Stimulated activated CD4-positive, alpha-beta T cell treated with anti-CD3 and anti-CD28 coated beads, Interleukin-1b, Interleukin-23, amount 100 ng/mL, for 1 hour (primary cell): ENCODE data around the gene CTSE.

Source experiments
- DNase-seq, 2 donors: peaks; one replicate each; pipeline ENCODE4 v3.0.0-alpha.2; 2020; ENCODE audit warnings: low read depth in 2 of 2

Gene CTSE

DNA sequence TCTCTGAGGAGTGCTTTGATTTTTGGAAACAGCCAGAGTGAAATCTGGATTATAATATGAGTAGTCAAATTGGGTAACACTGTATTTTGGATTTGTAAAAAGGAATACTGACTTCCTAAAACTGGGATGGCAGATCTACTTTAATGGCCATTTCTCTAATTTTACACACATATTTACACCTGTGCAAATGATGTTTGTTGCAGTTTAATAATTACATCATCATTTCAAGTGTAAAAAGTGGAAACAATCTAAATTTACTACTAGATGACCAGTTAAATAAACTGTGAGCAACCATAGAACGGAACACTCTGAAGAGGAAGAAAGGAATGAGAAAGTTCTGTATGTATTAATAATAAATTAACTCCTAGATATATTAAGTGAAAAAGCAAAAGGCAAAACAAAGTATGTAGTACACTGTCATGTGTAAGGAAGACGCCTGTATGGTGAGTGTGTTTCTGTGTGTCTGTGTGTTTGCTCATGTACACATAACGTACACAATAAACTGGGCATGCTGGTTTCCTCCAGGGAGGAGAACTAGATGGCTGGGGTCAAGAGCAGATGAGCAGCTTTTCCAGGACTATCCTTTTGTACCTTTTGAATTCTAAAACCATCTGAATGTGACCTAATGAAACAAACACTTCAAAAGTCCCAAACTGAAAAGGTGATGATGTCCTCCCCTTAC, 26.4 kb upstream of the CTSE start:
- no peak for DNase-seq

DNA sequence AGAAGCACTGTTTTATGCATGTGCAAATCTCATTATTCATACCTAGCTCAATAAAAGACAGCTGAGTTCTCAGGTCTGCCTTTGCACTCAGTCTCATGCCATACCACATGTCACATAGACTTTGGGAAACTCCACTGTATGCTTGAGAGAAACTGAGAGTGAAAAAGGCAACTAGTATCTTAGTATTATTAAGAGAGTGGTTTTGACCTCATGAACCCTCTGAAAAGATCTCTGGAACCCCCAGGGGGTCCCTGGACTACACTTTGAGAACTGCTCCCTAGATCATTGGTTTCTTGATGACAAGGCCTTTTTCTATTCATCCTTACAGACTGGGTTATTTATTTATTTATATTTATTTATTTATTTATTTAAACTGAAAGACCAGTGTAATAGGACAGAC, 25.6 kb upstream of the CTSE start:
- no peak for DNase-seq

DNA sequence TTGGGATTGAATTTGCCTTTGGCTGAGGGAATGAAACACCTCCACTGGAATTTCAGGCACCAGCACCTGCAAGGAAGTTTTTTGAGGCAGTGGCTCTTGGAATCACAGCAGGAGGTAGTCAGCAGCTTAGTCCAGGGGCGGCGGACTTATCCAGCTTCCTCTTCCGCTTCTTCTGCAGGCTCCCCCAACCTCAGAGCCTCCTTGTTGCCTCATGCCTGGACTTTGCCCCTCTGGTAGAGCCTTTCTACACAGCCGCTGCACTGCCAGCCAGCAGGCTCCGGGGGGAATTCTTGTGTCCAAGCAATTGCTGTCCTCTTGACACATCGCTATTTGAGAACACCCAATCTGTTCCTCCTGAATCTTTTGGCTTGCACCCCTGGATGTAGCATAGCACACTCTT, 24.9 kb upstream of the CTSE start:
- no peak for DNase-seq

DNA sequence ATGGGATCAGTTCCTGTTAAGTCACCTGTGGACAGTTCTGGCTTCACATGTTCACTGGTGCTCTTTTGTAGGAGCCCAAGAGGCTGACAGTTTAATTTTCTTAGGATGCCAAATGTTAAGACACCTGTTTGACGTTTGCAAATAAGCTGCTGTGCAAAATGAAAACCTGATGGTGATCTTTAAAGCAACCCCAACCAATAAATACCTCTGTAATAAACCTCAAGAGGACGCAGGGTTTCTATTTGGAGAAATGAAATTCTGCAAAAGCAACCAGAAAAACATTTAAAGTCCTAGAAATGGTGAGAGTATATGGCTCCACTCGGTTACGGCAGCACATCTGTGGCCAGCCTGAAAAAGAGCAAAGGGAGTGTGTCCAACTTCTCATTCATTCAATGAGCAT, 23.6 kb upstream of the CTSE start:
- DNase-seq: no peak

DNA sequence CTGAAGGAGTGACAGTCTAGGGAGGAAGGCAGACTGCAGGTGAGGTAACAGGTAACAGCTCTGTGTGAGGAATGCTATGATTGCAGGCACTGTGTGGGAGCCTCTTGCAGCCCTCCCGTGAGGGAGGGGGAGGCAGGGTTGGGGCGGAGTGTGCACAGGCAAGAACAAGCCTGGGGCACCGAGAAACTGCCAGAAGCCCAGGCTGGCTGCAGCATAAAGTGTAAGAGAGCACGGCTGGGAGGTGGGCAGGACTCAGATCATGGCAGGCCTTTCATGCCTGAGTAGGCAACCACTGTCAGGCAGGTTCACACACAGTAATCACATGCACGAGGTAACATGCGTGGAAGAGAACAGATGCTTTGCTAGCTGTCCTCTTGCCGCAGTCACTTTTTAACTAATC, 17.9 kb upstream of the CTSE start:
- no peak for DNase-seq

DNA sequence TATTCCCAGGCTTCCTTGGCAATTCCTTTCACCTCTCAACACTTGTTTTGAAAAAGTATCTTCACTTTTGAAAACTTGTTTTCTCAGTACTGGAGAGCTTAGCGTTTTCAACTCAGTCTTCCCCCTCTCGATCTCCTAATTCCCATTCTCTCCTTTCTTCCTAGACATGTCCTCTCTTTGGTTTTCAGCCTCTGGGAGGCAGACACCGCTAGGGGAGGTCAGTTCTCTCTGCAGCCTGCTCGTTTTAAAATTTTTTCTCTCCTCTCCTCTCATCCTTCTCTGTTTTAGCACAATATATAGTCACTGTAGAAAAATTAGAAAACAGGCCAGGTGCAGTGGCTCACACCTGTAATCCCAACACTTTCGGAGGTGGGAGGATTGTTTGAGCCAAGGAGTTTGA, 16.6 kb upstream of the CTSE start:
- no peak for DNase-seq

DNA sequence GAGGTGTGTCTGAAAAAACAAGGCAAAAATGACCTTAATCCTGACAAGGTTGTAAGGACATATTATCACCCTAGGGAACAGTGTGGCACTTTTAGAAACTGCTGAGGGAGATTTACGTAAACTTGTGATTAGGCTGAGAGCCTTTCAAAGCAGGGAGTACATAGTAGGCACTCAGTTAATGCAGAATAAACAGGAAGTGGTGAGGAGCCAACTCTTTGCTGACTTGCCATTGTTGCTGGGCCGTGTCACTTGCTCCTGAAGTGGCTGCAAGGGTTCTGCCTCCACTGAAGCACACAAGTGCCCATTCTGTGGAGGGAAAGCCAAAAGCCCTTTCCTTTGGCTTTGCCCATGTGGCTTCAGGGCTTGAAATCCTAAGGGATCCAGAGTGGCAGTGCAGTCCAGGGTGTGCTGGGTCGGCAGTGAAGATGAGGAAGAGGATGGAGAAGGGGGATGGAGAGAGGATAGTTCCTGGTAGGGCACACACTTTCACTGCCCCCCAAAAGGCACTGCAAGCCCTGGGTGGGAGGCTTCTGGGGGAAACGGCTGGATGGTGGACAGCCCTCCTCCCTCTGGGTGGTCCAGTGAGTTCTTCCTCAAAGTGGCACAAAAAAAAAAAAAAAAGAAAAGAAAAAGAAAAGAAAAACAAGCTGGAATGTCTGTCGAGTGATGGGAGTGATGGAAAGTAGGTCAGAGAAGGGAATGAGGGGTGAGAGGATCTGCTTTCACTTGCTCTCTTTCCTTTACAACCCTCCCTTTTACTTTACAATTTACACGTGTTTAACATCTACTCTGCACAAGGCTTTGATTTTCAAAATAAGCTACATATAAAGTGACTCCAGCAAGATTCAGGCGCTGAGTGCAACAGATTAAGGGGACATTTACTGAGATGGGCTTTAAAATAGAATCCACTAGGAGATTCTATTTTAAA, 15.6 kb upstream of the CTSE start:
- DNase-seq: no peak

DNA sequence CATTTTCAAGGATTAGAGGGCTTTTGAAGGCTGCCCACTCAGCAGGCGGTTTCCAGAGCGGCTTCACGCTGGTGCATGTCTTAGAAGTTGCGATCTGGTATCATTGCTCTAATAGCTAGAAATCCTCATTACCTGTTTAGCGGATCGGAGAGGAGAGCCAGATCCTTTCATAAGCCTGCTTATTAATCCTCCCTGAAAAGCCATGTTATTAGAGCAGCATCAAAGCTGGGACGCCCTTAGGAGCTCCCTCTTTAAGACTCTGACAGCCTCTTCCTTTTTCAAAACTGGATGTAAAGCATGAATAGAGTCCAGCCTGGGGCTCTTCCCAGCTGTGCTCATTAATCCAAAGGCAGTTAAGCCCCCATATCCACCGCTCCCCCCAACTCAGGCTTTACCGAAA, 13.9 kb upstream of the CTSE start:
- no peak for DNase-seq

DNA sequence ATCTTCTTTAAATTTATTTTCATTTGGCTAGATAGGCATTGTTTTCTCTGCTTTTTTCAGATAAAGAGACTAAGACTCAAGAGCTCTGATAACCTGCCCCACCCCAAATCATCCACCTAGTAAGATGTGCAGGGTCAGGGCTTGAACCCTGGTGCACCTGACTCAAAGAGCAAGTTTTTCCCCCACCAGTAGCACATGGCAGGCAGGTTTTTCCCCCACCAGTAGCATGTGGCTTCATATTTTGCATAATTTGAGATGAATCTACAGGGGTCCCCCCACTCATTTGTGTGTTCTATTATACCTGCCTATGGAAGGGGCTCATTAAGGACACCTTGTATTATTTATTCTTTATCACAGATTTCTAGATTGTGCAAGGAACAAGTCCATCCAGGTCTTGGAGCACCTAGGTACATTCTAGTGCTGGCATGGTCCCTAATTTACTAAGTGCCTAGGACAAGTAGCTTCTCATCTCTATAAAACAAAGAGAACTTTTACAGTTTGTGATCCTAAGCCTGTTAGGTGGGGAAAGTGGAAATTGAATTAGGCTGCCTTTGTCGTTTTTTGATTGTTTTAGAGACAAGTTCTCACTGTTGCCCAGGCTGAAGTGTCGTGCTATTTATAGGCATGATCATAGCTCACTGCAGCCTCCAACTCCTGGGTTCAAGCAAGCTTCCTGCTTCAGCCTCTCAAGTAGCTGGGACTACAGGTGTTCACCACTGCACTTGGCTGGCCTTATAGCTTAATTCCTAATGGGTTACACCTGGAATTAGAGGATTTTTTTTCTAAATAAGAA, 13.2 kb upstream of the CTSE start:
- DNase-seq: no peak

DNA sequence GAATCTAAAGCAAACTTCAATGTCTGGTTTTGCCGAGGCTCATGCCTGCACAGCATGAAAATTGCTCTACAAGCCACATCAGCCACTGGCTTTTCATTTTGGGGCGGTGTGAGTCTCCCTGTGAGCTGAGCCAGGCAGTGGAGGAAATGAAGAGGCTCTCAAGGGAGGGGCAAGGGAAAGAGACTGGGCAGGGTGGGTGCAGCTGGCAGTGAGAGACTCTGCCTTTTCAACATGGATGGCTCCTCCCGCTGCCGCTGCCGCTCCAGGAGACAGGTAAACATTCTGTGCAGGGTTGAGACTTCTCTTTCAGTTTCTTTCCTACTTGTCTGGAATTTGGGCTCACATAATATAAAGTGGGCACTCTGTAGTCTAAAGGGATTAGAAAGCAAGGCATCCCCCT, 11.3 kb upstream of the CTSE start:
- DNase-seq: no peak

DNA sequence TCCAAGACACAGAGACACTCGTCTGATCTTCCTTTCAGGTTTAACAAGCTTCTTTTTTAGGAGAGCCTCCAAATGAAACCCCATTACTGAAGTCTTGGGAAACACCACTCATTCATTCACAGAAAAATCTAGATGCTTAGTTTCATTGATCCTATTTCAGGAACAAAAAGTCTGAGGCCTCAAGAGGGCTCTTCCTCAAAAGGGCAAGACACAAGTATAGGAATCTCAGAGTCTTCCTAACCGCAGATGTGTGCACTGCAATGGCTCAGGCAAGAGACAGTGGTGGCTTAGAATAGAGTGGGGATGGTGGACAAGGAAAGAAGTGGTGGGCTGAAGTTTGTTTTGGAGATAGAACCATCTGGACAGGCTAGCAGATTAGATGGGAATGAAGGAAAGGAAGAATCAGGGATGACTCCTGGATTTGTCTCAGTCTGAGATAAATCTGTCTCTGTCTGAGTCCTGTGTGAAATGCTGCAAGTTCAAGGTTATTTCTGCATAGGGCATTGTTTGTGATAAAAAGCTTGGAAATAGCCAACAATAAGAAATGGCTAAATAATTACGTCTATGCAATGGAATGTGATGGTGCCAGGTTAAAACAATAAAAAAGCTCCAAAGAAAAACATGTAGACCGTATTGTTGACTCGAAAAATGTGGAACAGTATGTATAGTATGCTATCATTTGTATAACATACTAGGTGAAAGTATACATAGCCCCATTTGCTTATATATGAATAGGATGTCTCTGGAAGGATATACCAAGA, 8.9 kb upstream of the CTSE start:
- no peak for DNase-seq

DNA sequence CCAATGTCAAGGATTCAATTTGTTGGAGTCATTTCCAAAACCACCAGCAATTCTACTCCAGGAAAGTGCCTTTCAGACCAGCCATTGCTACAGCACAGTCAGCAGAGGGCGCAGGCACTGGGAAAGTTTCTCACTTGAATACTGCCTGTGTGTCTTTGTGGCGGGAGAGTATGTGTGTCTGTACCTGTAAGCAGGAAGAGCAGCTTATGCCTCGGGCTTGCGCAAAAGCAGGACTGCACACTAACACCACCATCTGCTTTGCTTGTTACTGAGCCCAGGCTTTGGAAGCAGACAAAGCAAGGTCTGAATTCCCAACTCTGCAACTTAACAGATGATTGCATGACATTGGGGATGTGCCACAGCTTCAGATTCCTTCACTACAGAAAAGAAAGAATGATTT, 7.0 kb upstream of the CTSE start:
- DNase-seq: peak; percentile 13 to 40

DNA sequence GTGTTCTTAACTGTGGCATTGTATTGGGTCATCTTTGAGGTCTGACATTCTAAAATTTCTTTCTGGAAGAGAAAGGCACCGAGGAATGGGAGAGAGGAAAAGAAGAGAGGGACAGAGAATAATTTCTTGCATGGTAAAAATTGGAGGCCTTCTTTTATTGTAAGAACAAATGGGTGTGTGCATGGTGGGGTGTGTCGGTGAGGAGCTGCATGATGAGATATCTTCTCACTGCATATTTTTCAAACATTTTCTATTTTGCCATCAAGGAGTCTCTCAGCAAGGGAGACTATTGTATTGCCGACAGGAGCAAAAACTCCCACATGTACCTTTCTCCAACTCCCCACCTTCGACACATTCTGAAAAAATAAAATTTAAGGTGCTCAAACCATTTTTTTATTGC, 6.5 kb upstream of the CTSE start:
- no peak for DNase-seq

DNA sequence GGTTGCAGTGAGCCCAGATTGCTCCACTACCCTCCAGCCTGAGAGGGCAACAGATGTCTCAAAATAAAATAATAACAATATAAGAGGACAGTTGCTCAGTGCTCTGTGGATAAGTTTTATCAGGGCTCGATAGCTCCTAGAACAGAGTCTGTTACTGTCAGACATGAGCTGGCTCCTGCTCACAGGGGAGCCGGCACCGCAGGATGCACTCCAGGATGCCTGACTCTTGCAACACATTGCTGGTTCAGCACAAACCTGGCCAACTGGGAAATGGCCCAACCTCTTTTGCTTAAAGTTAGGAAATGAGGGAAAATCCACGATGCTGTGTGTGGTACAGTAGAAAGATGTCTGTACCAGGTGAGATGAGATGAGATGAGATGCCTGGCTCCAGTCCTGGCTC, 5.8 kb upstream of the CTSE start:
- no peak for DNase-seq

DNA sequence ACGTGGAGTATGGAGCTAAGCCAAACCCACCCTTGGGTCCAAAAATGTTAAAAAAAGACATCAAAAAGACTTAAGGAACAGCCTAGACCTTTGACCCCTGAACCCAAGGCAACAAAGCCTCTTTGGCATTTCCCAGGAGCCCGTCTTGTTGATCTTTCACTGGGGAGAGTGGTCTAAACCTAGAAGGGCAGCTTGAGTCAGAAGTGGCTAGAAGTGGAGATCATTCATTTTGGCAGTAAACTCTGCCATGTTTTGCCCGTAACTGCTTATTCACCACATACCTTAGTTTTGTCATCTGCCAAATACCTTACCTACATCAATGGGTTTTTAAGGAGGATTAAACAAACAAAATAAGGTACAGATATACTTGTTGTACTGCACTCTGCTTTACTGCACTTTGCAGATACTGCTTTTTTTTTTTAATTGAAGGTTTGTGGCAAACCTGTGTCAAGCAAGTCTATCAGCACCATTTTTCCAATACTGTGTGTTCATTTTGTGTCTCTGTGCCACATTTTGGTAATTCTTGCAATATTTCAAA, 1.7 kb upstream of the CTSE start:
- no peak for DNase-seq

DNA sequence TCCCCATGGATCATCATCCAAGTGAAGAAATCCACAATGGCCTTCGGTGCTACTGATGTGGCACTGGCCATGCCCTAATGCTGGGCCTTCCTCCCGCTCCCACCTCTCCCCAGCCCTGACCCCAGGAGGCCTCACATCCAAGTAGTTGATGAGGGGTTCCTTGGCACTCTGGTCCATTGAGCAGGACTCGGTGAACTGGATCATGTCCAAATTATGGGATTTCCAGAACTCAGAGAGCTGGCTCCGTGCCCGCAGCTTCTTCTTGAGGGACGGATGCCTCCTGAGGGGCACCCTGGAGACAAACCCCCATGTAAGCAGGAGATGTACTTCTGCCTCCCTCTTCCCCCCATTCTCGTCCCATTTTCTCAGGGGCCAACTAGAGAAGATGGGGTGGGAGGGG, 929 bp downstream of the CTSE start:
- DNase-seq: no peak

DNA sequence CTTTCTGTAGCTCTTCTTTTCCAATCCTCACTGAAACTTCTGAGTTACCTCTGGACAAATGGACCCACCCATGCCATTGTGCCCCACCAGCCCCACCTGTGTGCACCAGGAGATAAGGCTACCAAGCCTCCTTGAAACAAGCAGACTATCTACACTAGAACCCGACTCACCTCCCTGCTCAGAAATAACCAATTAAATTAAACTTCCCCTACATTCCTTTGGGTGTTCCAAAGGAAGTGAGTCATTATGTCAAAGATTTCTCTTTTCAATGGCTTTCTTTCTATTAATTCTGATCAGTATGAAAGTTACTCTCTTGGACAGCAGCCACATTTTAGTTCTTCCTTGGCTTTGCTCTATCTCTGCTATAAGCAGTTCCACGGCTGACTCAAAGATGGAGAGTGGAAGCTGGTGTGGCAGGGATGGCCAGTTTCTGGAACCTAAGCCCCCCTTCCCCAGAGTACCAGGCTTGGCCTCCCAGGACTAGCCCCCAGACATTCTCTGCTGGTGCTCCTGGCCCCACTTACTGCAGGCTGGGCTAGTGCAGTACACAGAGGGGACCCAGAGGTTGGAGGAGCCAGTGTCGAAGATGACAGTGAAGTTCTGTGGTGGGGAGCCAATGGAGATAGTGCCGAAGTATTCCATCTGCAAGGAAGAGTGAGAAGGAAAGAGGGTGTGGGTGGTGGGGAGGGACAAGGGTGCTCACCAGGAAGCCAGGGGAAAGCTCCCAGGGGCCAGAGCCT, 1.9 kb downstream of the CTSE start:
- no peak for DNase-seq

DNA sequence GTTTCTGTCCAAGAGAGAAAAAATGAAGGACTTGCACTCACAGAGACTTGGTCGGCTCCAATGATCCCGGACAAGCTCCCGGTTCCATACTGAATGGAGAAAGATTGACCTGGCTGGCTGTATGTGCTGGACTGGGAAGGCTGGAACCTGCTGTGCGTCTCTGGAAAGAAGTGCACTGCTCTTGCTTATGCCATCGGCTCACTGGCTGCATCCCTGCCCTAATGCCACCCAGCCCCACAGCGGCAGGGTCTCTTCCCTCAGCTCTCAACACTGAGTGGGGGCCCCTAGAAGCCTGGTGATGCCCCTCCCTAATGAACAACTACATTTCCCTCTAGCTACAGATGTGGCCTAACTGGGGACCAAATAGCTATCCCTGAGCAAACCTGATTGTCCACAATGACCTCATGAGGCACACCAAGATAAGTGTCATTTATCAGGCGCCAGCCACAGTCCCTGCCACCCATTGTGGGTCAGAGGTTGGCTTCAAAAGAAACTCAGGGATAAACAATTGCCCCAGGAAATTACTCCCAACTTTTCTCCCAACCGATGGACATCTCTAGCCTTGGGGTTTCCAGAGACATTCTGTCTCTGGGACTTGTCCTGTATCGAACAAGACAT, 2.6 kb downstream of the CTSE start:
- no peak for DNase-seq

DNA sequence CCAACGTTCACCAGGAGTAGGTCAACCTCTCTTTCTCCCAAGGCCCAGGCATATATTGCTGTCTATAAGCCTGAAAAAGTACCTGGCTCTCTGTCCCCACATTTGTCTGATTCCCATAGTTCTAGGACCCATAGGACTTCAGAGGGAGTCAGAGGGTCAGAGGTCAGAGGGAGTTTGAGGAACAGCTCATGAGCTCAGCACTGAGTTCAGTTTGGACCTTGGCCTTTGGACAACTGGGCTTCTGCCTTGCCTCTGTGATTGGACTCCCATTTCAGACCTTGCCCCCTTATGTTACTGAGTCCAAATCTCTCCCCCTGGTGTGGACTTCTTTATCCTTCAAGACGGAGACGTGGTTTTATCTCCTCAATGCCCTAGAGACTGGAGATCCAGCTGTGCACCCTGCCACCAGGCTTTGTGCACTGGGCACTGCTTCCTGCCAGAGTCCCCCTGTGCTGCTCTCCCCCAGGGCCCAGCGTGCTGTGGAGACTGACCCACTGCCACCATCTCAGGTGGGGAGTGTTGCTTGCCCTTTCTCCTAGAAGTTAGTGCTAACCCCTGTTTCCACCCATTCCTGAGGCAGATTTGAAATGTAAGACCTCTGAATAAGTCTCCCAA, 3.2 kb downstream of the CTSE start:
- DNase-seq: no peak

DNA sequence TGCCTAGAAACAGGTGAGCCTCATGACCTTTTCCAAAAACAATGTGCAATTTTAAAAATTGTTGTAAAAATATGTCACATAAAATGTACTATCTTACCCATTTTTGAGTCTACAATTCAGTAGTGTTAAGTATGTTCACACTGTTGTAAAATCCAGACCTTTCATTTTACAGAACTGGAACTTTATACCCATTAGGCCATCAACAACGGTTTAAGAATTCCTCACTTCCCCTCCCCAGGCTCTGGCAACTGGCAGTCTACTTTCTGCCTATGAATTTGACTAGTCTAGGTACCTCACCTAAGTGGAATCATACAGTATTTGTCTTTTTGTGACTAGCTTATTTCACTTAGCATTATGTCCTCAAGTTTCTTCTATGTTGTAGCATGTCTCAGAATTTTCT, 8.6 kb downstream of the CTSE start:
- DNase-seq: no peak
